ENCODE results near the gene CRYGB. TPM values are rescaled to one million over a fixed set of nuclear protein-coding genes. Genes with fewer than 3 reads are reported as not detected.

CRYGB gene
- total and polyA plus RNA-seq, 2 donors (not counting 3 experiments of a cell fraction or from before 2014, with no cell fraction given): not detected

- intact Hi-C loops (cut with micrococcal nuclease): no loop called here
Observed at GRCh38 chr2:208129744-208130711, 15.9 kb downstream of the CRYGB start, which contains the start of gene CRYGC. Gene CRYGC, minus strand, starts transcription at chr2:208129828. Its CDS starts 36 bp downstream, at chr2:208129792.

GRCh38 chr2:208128136-208128535 lies 17.8 kb downstream of the CRYGB start:
- no TSS peak for BruUV-seq (replicated peaks)
- CTCF ChIA-PET: no interaction called here
- dilution Hi-C loops (cut with MboI; ENCODE audit: extremely low pct_ligation_motif_present, low sequenced_read_pairs): no loop called here

More at GRCh38 chr2:208129744-208130711, 15.9 kb downstream of the CRYGB start, which contains the start of gene CRYGC:
- no peaks in the 10 kb centered on the region for H3K9me1 ChIP-seq (replicated peaks; ENCODE audit: control insufficient read depth, extremely low read depth, insufficient read depth, low read length)
- dilution Hi-C loops (cut with MboI; ENCODE audit: extremely low pct_ligation_motif_present, low sequenced_read_pairs): no loop called here
- ChIA-PET CTCF (interaction anchor here (1.4 kb wide), 1 partner anchor 12 kb away, joined by 3 read pairs; no protein-coding TSS in a partner anchor), POLR2A (no interaction called here)
- H3K9ac ChIP-seq (replicated peaks; ENCODE audit: extremely low read depth, insufficient read depth, low read length): no peak within 1 kb of the TSS
- no peak for DNase-seq (ENCODE audit: low read depth, low spot score)
- no peaks in the 10 kb centered on the region for H3K4me1 ChIP-seq (ENCODE audit: control insufficient read depth, extremely low read depth, insufficient read depth, low read length)
- no peaks in the 10 kb centered on the region for H3K79me2 ChIP-seq (ENCODE audit: control insufficient read depth, insufficient read depth, low read length)
- H3K4me2 ChIP-seq (ENCODE audit: insufficient read depth, low read length): no peak within 1 kb of the TSS
- no peak for FAIRE-seq
- no peaks in the 10 kb centered on the region for H3K36me3 ChIP-seq (ENCODE audit: control insufficient read depth in 2 of 2, extremely low read depth in 1 of 2, insufficient read depth in 2 of 2, low read length in 2 of 2)
- H3K4me3 ChIP-seq (replicated peaks in 1 of 3; ENCODE audit: insufficient read depth in 1 of 3, low read depth in 1 of 3, low read length in 3 of 3): no peak within 1 kb of the TSS
- no peak within 1 kb of the TSS for H2AFZ ChIP-seq (ENCODE audit: low read depth, low read length)
- H4K20me1 ChIP-seq (replicated peaks; ENCODE audit: control insufficient read depth, extremely low read depth, insufficient read depth, low read length): no peaks in the 10 kb centered on the region
- TF ChIP-seq POLR2AphosphoS5 (IDR thresholded peaks at IDR 0.05; ENCODE audit: insufficient read depth, low read depth, low read length) (no peak), GATA2 (IDR thresholded peaks at IDR 0.05; ENCODE audit: insufficient read depth, insufficient read length, low read depth, low read length) (no peak), POLR2A (IDR thresholded peaks at IDR 0.05; ENCODE audit: low read depth, low read length) (no peak), MYC (IDR thresholded peaks at IDR 0.05; ENCODE audit: low read depth, low read length) (no peak)
- peaks cover 3 to 6% of the 10 kb centered on the region in 2 experiments for H3K27me3 ChIP-seq (ENCODE audit: control insufficient read depth in 2 of 2, insufficient read depth in 2 of 2, low read length in 2 of 2)
- H3K9me3 ChIP-seq (replicated peaks; ENCODE audit: control insufficient read depth, insufficient read depth, low read length): no peaks in the 10 kb centered on the region
- H3K27ac ChIP-seq (ENCODE audit: insufficient read depth, low read depth, low read length): no peak within 1 kb of the TSS
- no TSS peak for BruUV-seq (replicated peaks)

More at GRCh38 chr2:208128136-208128535, 17.8 kb downstream of the CRYGB start:
- no peaks in the 10 kb centered on the region for H3K36me3 ChIP-seq (ENCODE audit: control insufficient read depth in 2 of 2, extremely low read depth in 1 of 2, insufficient read depth in 2 of 2, low read length in 2 of 2)
- POLR2A ChIA-PET: no interaction called here
- DNase-seq (ENCODE audit: low read depth, low spot score) (no peak), FAIRE-seq (no peak)
- H3K9me1 ChIP-seq (replicated peaks; ENCODE audit: control insufficient read depth, extremely low read depth, insufficient read depth, low read length): no peaks in the 10 kb centered on the region
- H3K27ac ChIP-seq (ENCODE audit: insufficient read depth, low read depth, low read length): no peak overlapping the region
- TF ChIP-seq POLR2AphosphoS5 (IDR thresholded peaks at IDR 0.05; ENCODE audit: insufficient read depth, low read depth, low read length): no peak
- no peak for TF ChIP-seq FOS (IDR thresholded peaks at IDR 0.05; ENCODE audit: borderline replicate concordance, insufficient read depth, low read length)
- no peak for TF ChIP-seq POLR2A (IDR thresholded peaks at IDR 0.05; ENCODE audit: low read depth, low read length)
- H3K4me3 ChIP-seq (replicated peaks in 1 of 3; ENCODE audit: insufficient read depth in 1 of 3, low read depth in 1 of 3, low read length in 3 of 3): no peak overlapping the region
- H4K20me1 ChIP-seq (replicated peaks; ENCODE audit: control insufficient read depth, extremely low read depth, insufficient read depth, low read length): no peaks in the 10 kb centered on the region
- no peaks in the 10 kb centered on the region for H3K9me3 ChIP-seq (replicated peaks; ENCODE audit: control insufficient read depth, insufficient read depth, low read length)
- intact Hi-C loops (cut with micrococcal nuclease): no loop called here
- H3K4me1 ChIP-seq (ENCODE audit: control insufficient read depth, extremely low read depth, insufficient read depth, low read length): no peaks in the 10 kb centered on the region
- H3K79me2 ChIP-seq (ENCODE audit: control insufficient read depth, insufficient read depth, low read length): no peaks in the 10 kb centered on the region
- H3K4me2 ChIP-seq (ENCODE audit: insufficient read depth, low read length): no peak overlapping the region
- H3K27me3 ChIP-seq (ENCODE audit: control insufficient read depth in 2 of 2, insufficient read depth in 2 of 2, low read length in 2 of 2): peaks cover 9 to 23% of the 10 kb centered on the region in 2 experiments
- H2AFZ ChIP-seq (ENCODE audit: low read depth, low read length): no peak overlapping the region
- no peak overlapping the region for H3K9ac ChIP-seq (replicated peaks; ENCODE audit: extremely low read depth, insufficient read depth, low read length)

All from endothelial cell of umbilical vein (primary cell).